GM19455 (cell line): ENCODE measurements around the gene LRRC32.

Experiments
- ATAC-seq: cut with Tn5 transposase; IDR thresholded peaks from one replicate; pipeline ENCODE4 v1.9.1; 2021; ENCODE audit not compliant: unreplicated experiment

LRRC32 gene

GRCh38 chr11:76670485-76671236 is at the start of gene LRRC32:
Gene LRRC32, minus strand, starts transcription at chr11:76670747. Its CDS starts 4,793 bp downstream, at chr11:76665954.
- no peak for ATAC-seq

- ATAC-seq, result no peak
Observed at GRCh38 chr11:76719686-76720085, 49.1 kb upstream of the LRRC32 start.

- ATAC-seq, result no peak
Observed at GRCh38 chr11:76719281-76719680, 48.7 kb upstream of the LRRC32 start.

- ATAC-seq, result no peak
Observed at GRCh38 chr11:76717816-76718215, 47.3 kb upstream of the LRRC32 start.

- ATAC-seq, result no peak
Observed at GRCh38 chr11:76717369-76717768, 46.8 kb upstream of the LRRC32 start.

GRCh38 chr11:76716268-76716667 is 45.7 kb upstream of the LRRC32 start:
- ATAC-seq, result no peak

GRCh38 chr11:76714493-76714892 is 43.9 kb upstream of the LRRC32 start:
- no peak for ATAC-seq

GRCh38 chr11:76713499-76713898 is 43.0 kb upstream of the LRRC32 start:
- no peak for ATAC-seq

GRCh38 chr11:76712125-76712524 is 41.6 kb upstream of the LRRC32 start:
- no peak for ATAC-seq

- no peak for ATAC-seq
Observed at GRCh38 chr11:76709756-76710155, 39.2 kb upstream of the LRRC32 start.

- ATAC-seq, result no peak
Observed at GRCh38 chr11:76708972-76709660, 38.6 kb upstream of the LRRC32 start.

GRCh38 chr11:76707293-76707825 is 36.8 kb upstream of the LRRC32 start:
- ATAC-seq, result no peak

- no peak for ATAC-seq
Observed at GRCh38 chr11:76706667-76707066, 36.1 kb upstream of the LRRC32 start.

- no peak for ATAC-seq
Observed at GRCh38 chr11:76705826-76706225, 35.3 kb upstream of the LRRC32 start.

GRCh38 chr11:76704171-76704948 is 33.8 kb upstream of the LRRC32 start:
- no peak for ATAC-seq

- ATAC-seq, result no peak
Observed at GRCh38 chr11:76703707-76704106, 33.2 kb upstream of the LRRC32 start.

- no peak for ATAC-seq
Observed at GRCh38 chr11:76702336-76703128, 32.0 kb upstream of the LRRC32 start.

- ATAC-seq, result no peak
Observed at GRCh38 chr11:76701294-76702040, 30.9 kb upstream of the LRRC32 start.

GRCh38 chr11:76700177-76701100 is 29.9 kb upstream of the LRRC32 start:
- no peak for ATAC-seq
